ENCODE measurements around the gene TBC1D10B.

GRCh38 chr16:30409125-30410060, 39.1 kb upstream of the TBC1D10B start:
- TF ChIP-seq POLR2AphosphoS5 (IDR thresholded peaks at IDR 0.05), result peak in 1 of 3 donors; percentile 31
- peak; percentile 84 to 93 for TF ChIP-seq CTCF (IDR thresholded peaks at IDR 0.05)

All from suprapubic skin (tissue), 3 donors.